H1 (cell line): ENCODE data around the gene MEP1B. TPM values are rescaled to one million over a fixed set of nuclear protein-coding genes. Genes with fewer than 3 reads are reported as not detected.

Experiments used
- CTCF ChIA-PET: fragments of 300-600 bp; sonication (Branson Sonifier 250); formaldehyde crosslinking; loops from one replicate; lab custom pipeline; 2021; ENCODE audit not compliant: partially characterized antibody; lab: Charles Lee
- POLR2A ChIA-PET: fragments of 300-600 bp; sonication (Branson Sonifier 250); formaldehyde crosslinking; loops from one replicate; lab custom pipeline; 2021; ENCODE audit warnings: inconsistent platforms; ENCODE audit not compliant: partially characterized antibody; lab: Charles Lee
- DNase-seq, 2 experiments: peaks; one replicate each; pipeline versions ENCODE4 v3.0.0 to v3.0.0-alpha.2; 2010 to 2022; ENCODE audit warnings: low spot score in 2 of 2, low read depth in 1 of 2, mixed read lengths in 1 of 2
- FAIRE-seq: peaks from 2 replicates; lab custom pipeline; 2011; peaks lifted over from hg19 to GRCh38; lab: Jason Lieb, UNC
- H2AFZ ChIP-seq: 2 replicates; pipeline ENCODE4 v1.8.1; 2012; ENCODE audit warnings: low read length, inconsistent platforms
- H2AK5ac ChIP-seq: 2 replicates; pipeline ENCODE4 v1.6.1; 2013; ENCODE audit warnings: low read depth, low read length
- H2BK120ac ChIP-seq: replicated peaks from 2 replicates; pipeline ENCODE3; 2013; ENCODE audit warnings: low read depth, low read length, inconsistent platforms
- H2BK12ac ChIP-seq: 2 replicates; pipeline ENCODE4 v1.6.1; 2013; ENCODE audit warnings: low read depth, low read length
- H2BK15ac ChIP-seq: 2 replicates; pipeline ENCODE4 v1.6.1; 2013; ENCODE audit warnings: low read length
- H2BK20ac ChIP-seq: 2 replicates; pipeline ENCODE4 v1.6.1; 2013; ENCODE audit warnings: low read length
- H2BK5ac ChIP-seq: 2 replicates; pipeline ENCODE4 v1.6.1; 2013; ENCODE audit warnings: low read depth, low read length
- H3K14ac ChIP-seq: 2 replicates; pipeline ENCODE4 v1.6.1; 2013; ENCODE audit warnings: inconsistent platforms; ENCODE audit not compliant: insufficient read length
- H3K18ac ChIP-seq: 2 replicates; pipeline ENCODE4 v1.6.1; 2013; ENCODE audit warnings: low read length; ENCODE audit errors: extremely low read depth
- H3K23ac ChIP-seq: 2 replicates; pipeline ENCODE4 v1.6.1; 2013; ENCODE audit warnings: inconsistent platforms; ENCODE audit not compliant: insufficient read length
- H3K23me2 ChIP-seq: 2 replicates; pipeline ENCODE4 v1.6.1; 2013; ENCODE audit warnings: low read depth, low read length
- H3K27ac ChIP-seq: 2 replicates; pipeline ENCODE4 v1.6.1; 2011; ENCODE audit warnings: low read depth, low read length, inconsistent platforms
- H3K27me3 ChIP-seq, 4 experiments: replicated peaks in 1 of 4; 1 replicate in 1 of 4; 2 replicates in 3 of 4; pipeline versions ENCODE4 v1.6.1 to v1.8.1; 2011 to 2013; ENCODE audit warnings: low read length in 3 of 4, mild to moderate bottlenecking in 3 of 4, inconsistent platforms in 2 of 4, mixed read lengths in 2 of 4, moderate library complexity in 1 of 4; ENCODE audit not compliant: control insufficient read depth in 3 of 4, insufficient read depth in 3 of 4; ENCODE audit errors: extremely low read depth in 1 of 4
- H3K36me3 ChIP-seq, 4 experiments: 2 replicates each; pipeline versions ENCODE4 v1.6.1 to v1.8.1; 2011 to 2013; ENCODE audit warnings: mild to moderate bottlenecking in 4 of 4, low read length in 3 of 4, moderate library complexity in 2 of 4, control low read depth in 1 of 4, inconsistent platforms in 1 of 4; ENCODE audit not compliant: insufficient read depth in 4 of 4, control insufficient read depth in 2 of 4
- H3K4ac ChIP-seq: replicated peaks from 2 replicates; pipeline ENCODE3; 2013; ENCODE audit warnings: low read length, low read depth, mixed read lengths, inconsistent platforms; ENCODE audit not compliant: insufficient read length
- H3K4me1 ChIP-seq, 4 experiments: replicated peaks in 1 of 4; 1 replicate in 1 of 4; 2 replicates in 3 of 4; pipeline versions ENCODE4 v1.6.1 to v1.8.1; 2011 to 2013; ENCODE audit warnings: low read length in 3 of 4, inconsistent platforms in 2 of 4, mixed read lengths in 1 of 4; ENCODE audit not compliant: insufficient read depth in 4 of 4, control insufficient read depth in 3 of 4
- H3K4me2 ChIP-seq, 2 experiments: 2 replicates each; pipeline versions ENCODE4 v1.6.1 to v1.8.1; 2011 to 2013; ENCODE audit warnings: low read depth in 2 of 2, low read length in 2 of 2, control low read depth in 1 of 2, inconsistent platforms in 1 of 2, mild to moderate bottlenecking in 1 of 2; ENCODE audit not compliant: insufficient read depth in 1 of 2
- H3K4me3 ChIP-seq, 4 experiments: fragments of 200-600, 300-600 bp in 1 of 4; sonication (generic), shearing (Covaris generic), sonication (Bioruptor Twin) in 1 of 4; 2 replicates each; pipeline versions ENCODE4 v1.5.1 to v1.8.1; 2011 to 2016; ENCODE audit warnings: low read length in 4 of 4, low read depth in 3 of 4, control low read depth in 2 of 4, inconsistent platforms in 2 of 4, mild to moderate bottlenecking in 2 of 4, mixed read lengths in 1 of 4, moderate library complexity in 1 of 4; ENCODE audit not compliant: insufficient read depth in 2 of 4; ENCODE audit errors: extremely low read depth in 1 of 4
- H3K56ac ChIP-seq: replicated peaks from 2 replicates; pipeline ENCODE3; 2013; ENCODE audit warnings: low read depth, mild to moderate bottlenecking, mixed read lengths, low read length, inconsistent platforms; ENCODE audit not compliant: insufficient read length
- H3K79me1 ChIP-seq: 2 replicates; pipeline ENCODE4 v1.6.1; 2013; ENCODE audit warnings: low read depth, low read length, control low read depth
- H3K79me2 ChIP-seq, 2 experiments: 2 replicates each; pipeline versions ENCODE4 v1.6.1 to v1.8.1; 2012 to 2013; ENCODE audit warnings: low read length in 2 of 2, mild to moderate bottlenecking in 2 of 2, inconsistent platforms in 1 of 2; ENCODE audit not compliant: insufficient read depth in 2 of 2, control insufficient read depth in 1 of 2
- H3K9ac ChIP-seq, 4 experiments: replicated peaks in 1 of 4; 1 replicate in 1 of 4; 2 replicates in 3 of 4; pipeline versions ENCODE4 v1.6.1 to v1.8.1; 2011 to 2013; ENCODE audit warnings: low read depth in 3 of 4, low read length in 3 of 4, control low read depth in 2 of 4, mild to moderate bottlenecking in 2 of 4, moderate library complexity in 2 of 4, inconsistent platforms in 1 of 4; ENCODE audit errors: extremely low read depth in 1 of 4
- H3K9me3 ChIP-seq, 2 experiments: 2 replicates each; pipeline versions ENCODE4 v1.6.1 to v1.8.1; 2012 to 2013; ENCODE audit warnings: mild to moderate bottlenecking in 2 of 2, moderate library complexity in 2 of 2, control low read depth in 1 of 2, inconsistent platforms in 1 of 2, low read depth in 1 of 2, low read length in 1 of 2, mixed read lengths in 1 of 2; ENCODE audit not compliant: insufficient read depth in 2 of 2
- H4K20me1 ChIP-seq, 2 experiments: replicated peaks in 1 of 2; 2 replicates each; pipeline versions ENCODE3 to v1.8.1; 2011 to 2013; ENCODE audit warnings: inconsistent platforms in 2 of 2, low read length in 2 of 2, mild to moderate bottlenecking in 1 of 2; ENCODE audit not compliant: insufficient read depth in 2 of 2, control insufficient read depth in 1 of 2
- H4K5ac ChIP-seq: 2 replicates; pipeline ENCODE4 v1.6.1; 2013; ENCODE audit warnings: low read length, low read depth, mixed read lengths, inconsistent platforms; ENCODE audit not compliant: insufficient read length
- H4K8ac ChIP-seq: 2 replicates; pipeline ENCODE4 v1.8.0; 2013; ENCODE audit warnings: mild to moderate bottlenecking, moderate library complexity, low read length, inconsistent platforms; ENCODE audit not compliant: insufficient read depth; ENCODE audit errors: extremely low read depth
- H4K91ac ChIP-seq: replicated peaks from 2 replicates; pipeline ENCODE3; 2013; ENCODE audit warnings: low read length, mixed read lengths, inconsistent platforms; ENCODE audit not compliant: insufficient read length
- ATF2 ChIP-seq: IDR thresholded peaks from 2 replicates; pipeline ENCODE4 v1.6.1; 2012; ENCODE audit warnings: low read length, inconsistent platforms
- BACH1 ChIP-seq: IDR thresholded peaks from 2 replicates; pipeline ENCODE4 v1.6.1; 2012; ENCODE audit warnings: low read length, improper control_type of control experiment
- BRCA1 ChIP-seq: IDR thresholded peaks from 2 replicates; pipeline ENCODE4 v1.6.1; 2012; ENCODE audit warnings: low read depth, low read length, improper control_type of control experiment
- CBX8 ChIP-seq: fragments of 300-800, 300-1000 bp; sonication (generic); IDR thresholded peaks from 2 replicates; pipeline ENCODE4 v1.7.1; 2016; ENCODE audit warnings: low read depth, low read length, borderline replicate concordance
- CHD1 ChIP-seq: IDR thresholded peaks from 2 replicates; pipeline ENCODE4 v1.6.1; 2012; ENCODE audit warnings: low read depth, low read length, improper control_type of control experiment
- FOSL1 ChIP-seq: IDR thresholded peaks from 2 replicates; pipeline ENCODE4 v1.6.1; 2011; ENCODE audit warnings: mild to moderate bottlenecking, low read depth, low read length, moderate library complexity; ENCODE audit not compliant: insufficient read depth
- KDM5A ChIP-seq: fragments of 200-600 bp; IDR thresholded peaks from 2 replicates; pipeline ENCODE4 v1.7.1; 2012; ENCODE audit warnings: mild to moderate bottlenecking, low read length, inconsistent platforms, mixed read lengths
- MAX ChIP-seq: IDR thresholded peaks from 2 replicates; pipeline ENCODE4 v1.6.1; 2012; ENCODE audit warnings: inconsistent platforms
- NRF1 ChIP-seq: IDR thresholded peaks from 2 replicates; pipeline ENCODE4 v1.6.1; 2011; ENCODE audit warnings: mild to moderate bottlenecking, low read depth, low read length, improper control_type of control experiment
- POU5F1 ChIP-seq: IDR thresholded peaks from 2 replicates; pipeline ENCODE4 v1.6.1; 2011; ENCODE audit warnings: low read depth, mild to moderate bottlenecking, low read length, moderate library complexity
- RNF2 ChIP-seq: fragments of 200-900, 300-1000 bp; sonication (generic); IDR thresholded peaks from 2 replicates; pipeline ENCODE4 v1.7.1; 2016; ENCODE audit warnings: borderline replicate concordance, low read depth, mild to moderate bottlenecking, antibody characterized with exemption, low read length; ENCODE audit not compliant: poor library complexity, severe bottlenecking; ENCODE audit errors: missing control alignments
- WGBS, 2 experiments: shearing (Covaris generic) in 1 of 2; methylation state at CpG; one replicate each; pipeline versions ENCODE4 v1.1.6 to v1.1.7; 2013 to 2015; ENCODE audit warnings: low lambda C conversion rate in 2 of 2, mixed read lengths in 2 of 2, inconsistent platforms in 1 of 2, low coverage in 1 of 2, missing lambda C conversion rate in 1 of 2; ENCODE audit not compliant: insufficient replicate concordance in 2 of 2, insufficient coverage in 1 of 2, insufficient read length in 1 of 2; ENCODE audit errors: extremely low coverage in 1 of 2, missing lambda C conversion rate in 1 of 2; 5-methylcytosine and 5-hydroxymethylcytosine counted together
- polyA plus RNA-seq, 7 experiments: library from polyadenylated mRNA; depleted of rRNA in 3 of 7; stranded (reverse) in 5 of 7; unstranded in 2 of 7; fragments of >200 nt in 5 of 7; fragments of 200-250 nt in 2 of 7; gene quantifications; 1 replicate in 5 of 7; 2 replicates in 1 of 7; 4 replicates in 1 of 7; pipeline versions ENCODE4 v1.2.1 to v1.2.3, GENCODE V29; 2011 to 2013; ENCODE audit warnings: missing spikeins in 2 of 7, mixed read lengths in 2 of 7
- total RNA-seq: library from RNA; stranded (reverse); fragmentation: NEBNext Ultra II Directional; extraction: Animal tissue kit (Norgen Biotek cat#: 25700); gene quantifications from 2 replicates; pipeline ENCODE4 v1.2.1, GENCODE V29; 2021

Gene MEP1B
- total and polyA plus RNA-seq, 2 of the 8 experiments (the other 6 are each of a cell fraction or from before 2014, with no cell fraction given), result not detected

GRCh38 chr18:32167980-32168730, 21.7 kb upstream of the MEP1B start:
- 94% methylated on average over 3 of the region's 3 CpGs; no CpG with 5 or more reads in 1 of the 2 experiments for WGBS, 2 experiments
- Histone ChIP-seq H2BK20ac (no peak overlapping the region), H4K5ac (no peak overlapping the region), H3K9ac (no peak overlapping the region), H3K4me3 (no peak overlapping the region), H2AFZ (no peak overlapping the region), H3K79me1 (no peaks in the 10 kb centered on the region), H3K4me1 (no peaks in the 10 kb centered on the region), H3K27me3 (no peaks in the 10 kb centered on the region), H3K27ac (no peak overlapping the region), H3K79me2 (no peaks in the 10 kb centered on the region), H2BK12ac (no peak overlapping the region), H2AK5ac (no peak overlapping the region), H2BK120ac (no peak overlapping the region), H3K56ac (no peak overlapping the region), H3K9me3 (no peaks in the 10 kb centered on the region), H4K20me1 (no peaks in the 10 kb centered on the region), H3K14ac (no peak overlapping the region), H3K23me2 (no peaks in the 10 kb centered on the region), H3K18ac (no peak overlapping the region), H2BK15ac (no peak overlapping the region), H2BK5ac (no peak overlapping the region), H3K23ac (no peak overlapping the region), H3K4ac (no peak overlapping the region), H3K36me3 (no peaks in the 10 kb centered on the region), H3K4me2 (no peak overlapping the region), H4K8ac (no peak overlapping the region), H4K91ac (no peak overlapping the region)
- FAIRE-seq (no peak), DNase-seq (no peak)
- ChIA-PET CTCF (interaction anchor here (0.7 to 2.6 kb wide), 4 partner anchors 10 to 384 kb away, joined by 3 to 10 read pairs (median 4); no protein-coding TSS in a partner anchor), POLR2A (no interaction called here)
- TF ChIP-seq MAX (no peak), KDM5A (no peak), RNF2 (no peak), BACH1 (no peak), NRF1 (no peak), CHD1 (no peak), BRCA1 (no peak), FOSL1 (no peak), CBX8 (no peak), POU5F1 (no peak), ATF2 (no peak)
